Measurements from ENCODE around the gene EVC.

The EVC gene

DNA sequence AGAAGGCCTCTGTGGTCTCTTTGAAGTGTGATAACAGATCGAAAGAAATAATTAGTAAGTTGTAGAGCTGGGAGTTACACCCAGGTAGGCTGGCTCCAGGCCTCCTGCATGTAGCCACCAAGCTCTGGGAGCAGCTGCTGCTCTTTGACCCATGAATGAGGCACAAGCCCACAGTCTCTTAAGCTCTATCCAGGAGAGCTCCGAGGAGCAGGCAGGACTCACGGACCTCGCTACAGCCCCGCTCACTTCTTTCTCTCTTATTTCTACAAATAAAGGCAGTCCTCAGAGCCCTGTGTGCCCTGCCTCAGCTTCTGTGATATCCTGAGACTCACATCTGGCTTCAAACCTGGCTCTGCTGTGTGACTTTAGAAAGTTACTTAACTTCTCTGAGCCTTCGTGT is 86.9 kb downstream of the EVC start:
- Histone ChIP-seq H3K9ac (ENCODE audit: low read length) (no peak overlapping the region), H3K4me3 (ENCODE audit: low read length) (no peak overlapping the region), H3K4me1 (ENCODE audit: control insufficient read depth, low read depth, low read length) (no peaks in the 10 kb centered on the region), H3K9me3 (ENCODE audit: control insufficient read depth, low read depth, low read length) (no peaks in the 10 kb centered on the region), H3K36me3 (ENCODE audit: control insufficient read depth, low read depth, low read length) (no peaks in the 10 kb centered on the region), H3K27ac (ENCODE audit: low read length) (no peak overlapping the region), H3K27me3 (ENCODE audit: control insufficient read depth, insufficient read depth, low read length) (no peaks in the 10 kb centered on the region)

DNA sequence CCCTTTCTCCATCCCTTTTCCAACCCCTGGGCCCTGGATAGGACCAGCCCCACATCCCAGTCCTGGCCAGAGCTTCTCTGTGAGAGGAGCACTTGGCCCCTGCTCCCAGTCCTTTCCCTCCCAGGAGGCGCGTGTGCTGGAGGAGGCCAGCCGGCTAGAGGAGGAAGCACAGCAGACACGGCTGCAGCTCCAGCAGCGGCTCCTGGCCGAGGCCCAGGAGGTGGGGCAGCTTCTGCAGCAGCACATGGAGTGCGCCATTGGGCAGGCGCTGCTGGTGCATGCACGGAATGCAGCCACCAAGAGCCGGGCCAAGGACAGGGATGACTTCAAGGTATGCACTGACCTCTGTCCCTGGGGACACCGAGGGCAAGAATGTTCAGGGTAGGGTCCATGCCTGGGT is 87.5 kb downstream of the EVC start:
- Histone ChIP-seq H3K27me3 (ENCODE audit: control insufficient read depth, insufficient read depth, low read length) (no peaks in the 10 kb centered on the region), H3K4me1 (ENCODE audit: control insufficient read depth, low read depth, low read length) (no peaks in the 10 kb centered on the region), H3K36me3 (ENCODE audit: control insufficient read depth, low read depth, low read length) (no peaks in the 10 kb centered on the region), H3K9ac (ENCODE audit: low read length) (no peak overlapping the region), H3K4me3 (ENCODE audit: low read length) (no peak overlapping the region), H3K9me3 (ENCODE audit: control insufficient read depth, low read depth, low read length) (no peaks in the 10 kb centered on the region), H3K27ac (ENCODE audit: low read length) (no peak overlapping the region)

DNA sequence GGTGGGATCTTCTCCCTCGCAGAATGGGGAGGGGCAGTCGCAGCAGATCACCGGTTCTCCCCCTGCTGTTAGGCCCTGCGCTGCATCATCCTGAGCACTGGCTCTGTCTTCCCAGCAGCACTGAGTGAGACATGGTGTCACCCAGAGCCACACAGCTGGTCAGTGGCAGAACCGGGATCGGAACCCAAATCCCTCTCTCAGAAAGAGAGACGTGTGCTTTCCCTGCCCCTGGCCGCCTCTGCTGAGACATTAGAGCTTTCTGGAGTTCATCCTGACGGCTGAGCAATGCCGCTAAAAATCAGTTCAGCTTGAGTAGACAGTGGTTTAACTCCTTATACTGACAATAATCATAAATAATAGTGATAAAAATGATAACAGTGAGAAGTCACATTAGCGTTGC is 87.9 kb downstream of the EVC start:
- Histone ChIP-seq H3K27me3 (ENCODE audit: control insufficient read depth, insufficient read depth, low read length) (no peaks in the 10 kb centered on the region), H3K4me3 (ENCODE audit: low read length) (no peak overlapping the region), H3K36me3 (ENCODE audit: control insufficient read depth, low read depth, low read length) (no peaks in the 10 kb centered on the region), H3K9me3 (ENCODE audit: control insufficient read depth, low read depth, low read length) (no peaks in the 10 kb centered on the region), H3K9ac (ENCODE audit: low read length) (no peak overlapping the region), H3K4me1 (ENCODE audit: control insufficient read depth, low read depth, low read length) (no peaks in the 10 kb centered on the region), H3K27ac (ENCODE audit: low read length) (no peak overlapping the region)

DNA sequence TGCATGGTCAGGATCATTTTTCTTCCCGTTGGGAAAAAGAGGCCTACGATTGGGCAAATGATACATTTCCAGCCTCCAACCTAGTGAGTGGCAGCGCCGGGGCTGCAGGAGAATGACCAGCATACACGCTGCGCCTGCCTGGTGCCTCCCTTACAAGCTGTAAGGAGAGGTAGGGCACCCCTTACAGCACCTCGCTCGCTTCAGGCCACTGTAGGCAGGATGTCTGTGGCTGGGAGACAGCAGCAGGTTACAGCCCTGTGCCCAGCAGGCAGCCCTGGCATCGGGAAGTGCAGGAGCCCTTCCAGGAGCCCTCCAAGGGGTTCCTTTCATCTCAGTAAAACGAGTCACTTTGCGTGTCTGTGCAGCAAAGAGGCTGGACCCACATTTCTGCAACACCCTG is 88.4 kb downstream of the EVC start:
- Histone ChIP-seq H3K27me3 (ENCODE audit: control insufficient read depth, insufficient read depth, low read length) (no peaks in the 10 kb centered on the region), H3K4me3 (ENCODE audit: low read length) (no peak overlapping the region), H3K27ac (ENCODE audit: low read length) (no peak overlapping the region), H3K9ac (ENCODE audit: low read length) (no peak overlapping the region), H3K4me1 (ENCODE audit: control insufficient read depth, low read depth, low read length) (no peaks in the 10 kb centered on the region), H3K36me3 (ENCODE audit: control insufficient read depth, low read depth, low read length) (no peaks in the 10 kb centered on the region), H3K9me3 (ENCODE audit: control insufficient read depth, low read depth, low read length) (no peaks in the 10 kb centered on the region)

DNA sequence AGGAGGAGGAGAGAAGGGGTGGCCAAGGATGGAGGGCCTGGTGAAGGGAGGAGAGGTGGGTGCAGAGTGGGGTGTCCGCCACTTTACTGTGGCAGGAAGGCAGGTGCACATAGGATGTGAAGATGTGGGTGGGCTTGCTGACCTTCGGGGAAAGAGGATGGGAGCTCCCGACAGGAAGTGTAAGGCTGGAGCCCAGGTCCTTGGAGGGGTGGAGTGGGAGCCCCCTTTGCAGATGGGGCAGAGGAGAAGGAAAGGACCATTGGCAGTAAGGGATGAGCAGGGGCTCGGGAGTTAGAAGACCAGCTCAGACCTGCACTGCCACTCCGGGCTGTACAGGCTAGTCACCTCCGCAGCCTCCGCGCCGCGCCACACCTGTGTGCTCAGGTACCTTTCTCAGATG is 89.5 kb downstream of the EVC start:
- H3K27ac ChIP-seq (ENCODE audit: low read length), result no peak overlapping the region
- H3K4me1 ChIP-seq (ENCODE audit: control insufficient read depth, low read depth, low read length), result no peaks in the 10 kb centered on the region
- no peak overlapping the region for H3K9ac ChIP-seq (ENCODE audit: low read length)
- no peaks in the 10 kb centered on the region for H3K9me3 ChIP-seq (ENCODE audit: control insufficient read depth, low read depth, low read length)
- H3K27me3 ChIP-seq (ENCODE audit: control insufficient read depth, insufficient read depth, low read length), result no peaks in the 10 kb centered on the region
- no peaks in the 10 kb centered on the region for H3K36me3 ChIP-seq (ENCODE audit: control insufficient read depth, low read depth, low read length)
- H3K4me3 ChIP-seq (ENCODE audit: low read length), result no peak overlapping the region

DNA sequence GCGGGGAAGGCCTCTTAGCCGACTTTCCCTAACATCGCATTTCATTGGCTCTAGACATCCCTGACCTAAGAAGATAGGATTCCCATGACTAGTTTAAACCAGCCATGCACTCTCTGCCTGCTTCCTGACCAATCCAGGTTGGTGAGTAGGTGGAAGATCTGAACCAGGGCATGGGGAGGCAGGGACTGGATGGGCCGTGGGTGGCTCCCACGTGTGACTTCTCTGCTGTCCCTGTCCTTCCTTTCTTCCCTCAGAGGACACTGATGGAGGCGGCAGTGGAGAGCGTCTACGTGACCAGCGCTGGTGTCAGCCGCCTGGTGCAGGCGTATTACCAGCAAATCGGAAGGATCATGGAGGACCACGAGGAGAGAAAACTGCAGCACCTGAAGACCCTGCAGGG is 90.7 kb downstream of the EVC start:
- Histone ChIP-seq H3K4me3 (ENCODE audit: low read length) (no peak overlapping the region), H3K9me3 (ENCODE audit: control insufficient read depth, low read depth, low read length) (no peaks in the 10 kb centered on the region), H3K36me3 (ENCODE audit: control insufficient read depth, low read depth, low read length) (peaks cover 2% of the 10 kb centered on the region)

DNA sequence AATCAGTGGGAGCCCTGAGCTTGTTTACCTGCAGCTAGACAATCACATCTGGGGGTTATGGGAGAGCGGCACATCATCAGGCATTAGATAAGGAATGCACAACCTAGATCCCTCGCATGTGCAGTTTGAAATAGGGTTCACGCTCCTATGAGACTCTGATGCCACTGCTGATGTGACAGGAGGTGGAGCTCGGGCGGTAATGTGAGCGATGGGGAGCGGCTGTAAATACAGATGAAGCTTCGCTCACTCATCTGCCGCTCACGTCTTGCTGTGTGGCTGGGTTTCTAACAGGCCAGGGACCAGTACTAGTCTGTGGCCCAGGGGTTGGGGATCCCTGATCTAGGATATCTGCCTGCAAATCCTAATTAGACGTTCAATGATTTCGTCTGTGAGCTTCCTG is 91.6 kb downstream of the EVC start:
- H3K9me3 ChIP-seq (ENCODE audit: control insufficient read depth, low read depth, low read length), result no peaks in the 10 kb centered on the region
- H3K4me3 ChIP-seq (ENCODE audit: low read length), result no peak overlapping the region
- H3K27ac ChIP-seq (ENCODE audit: low read length), result no peak overlapping the region
- peaks cover 3% of the 10 kb centered on the region for H3K36me3 ChIP-seq (ENCODE audit: control insufficient read depth, low read depth, low read length)
- no peak overlapping the region for H3K9ac ChIP-seq (ENCODE audit: low read length)
- no peaks in the 10 kb centered on the region for H3K4me1 ChIP-seq (ENCODE audit: control insufficient read depth, low read depth, low read length)
- H3K27me3 ChIP-seq (ENCODE audit: control insufficient read depth, insufficient read depth, low read length), result no peaks in the 10 kb centered on the region

More for the DNA sequence above, 90.7 kb downstream of the EVC start:
- Histone ChIP-seq H3K27me3 (ENCODE audit: control insufficient read depth, insufficient read depth, low read length) (no peaks in the 10 kb centered on the region), H3K27ac (ENCODE audit: low read length) (no peak overlapping the region), H3K9ac (ENCODE audit: low read length) (no peak overlapping the region), H3K4me1 (ENCODE audit: control insufficient read depth, low read depth, low read length) (no peaks in the 10 kb centered on the region)

DNA sequence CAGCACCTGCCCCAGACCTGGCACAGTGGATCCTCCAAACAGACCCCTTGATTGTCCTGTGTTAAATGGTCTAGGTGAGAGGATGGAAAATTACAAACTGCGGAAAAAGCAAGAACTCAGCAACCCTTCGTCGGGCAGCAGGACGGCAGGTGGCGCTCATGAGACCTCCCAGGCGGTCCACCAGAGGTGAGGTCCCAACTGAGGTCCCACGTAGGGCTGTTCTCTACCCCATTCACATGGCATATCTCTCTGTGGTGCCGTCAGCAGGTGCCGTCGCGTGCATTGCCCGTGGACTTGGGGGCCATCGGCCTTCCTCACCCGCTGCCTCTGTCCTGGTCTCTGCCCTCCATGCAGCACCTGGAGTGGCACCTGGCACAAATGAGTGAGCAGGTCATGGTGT is 93.7 kb downstream of the EVC start:
- Histone ChIP-seq H3K36me3 (ENCODE audit: control insufficient read depth, low read depth, low read length) (peaks cover 14% of the 10 kb centered on the region), H3K27me3 (ENCODE audit: control insufficient read depth, insufficient read depth, low read length) (no peaks in the 10 kb centered on the region), H3K9me3 (ENCODE audit: control insufficient read depth, low read depth, low read length) (no peaks in the 10 kb centered on the region), H3K27ac (ENCODE audit: low read length) (no peak overlapping the region), H3K4me1 (ENCODE audit: control insufficient read depth, low read depth, low read length) (no peaks in the 10 kb centered on the region), H3K4me3 (ENCODE audit: low read length) (no peak overlapping the region), H3K9ac (ENCODE audit: low read length) (no peak overlapping the region)

DNA sequence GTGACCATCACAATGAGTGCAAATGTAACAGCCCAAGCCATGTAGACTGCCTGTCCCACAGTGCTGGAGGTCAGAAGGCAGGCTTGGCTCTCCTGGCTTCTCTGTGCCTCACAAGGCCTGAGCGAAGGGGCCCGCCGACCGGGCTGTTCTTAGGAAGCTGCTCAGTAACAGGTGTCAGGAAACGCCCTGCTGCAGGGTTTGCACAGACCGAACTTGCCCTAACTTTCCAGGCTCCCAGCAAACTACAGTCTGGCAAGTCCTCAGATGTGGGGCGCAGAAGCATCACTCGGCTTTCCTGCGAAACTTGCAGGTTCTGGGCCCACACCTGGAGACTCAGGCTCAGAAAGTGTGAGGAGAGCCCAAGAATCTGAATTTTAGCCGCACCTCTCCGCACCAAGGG is 94.3 kb downstream of the EVC start:
- H3K9ac ChIP-seq (ENCODE audit: low read length), result no peak overlapping the region
- H3K27ac ChIP-seq (ENCODE audit: low read length), result no peak overlapping the region
- H3K4me1 ChIP-seq (ENCODE audit: control insufficient read depth, low read depth, low read length), result no peaks in the 10 kb centered on the region
- H3K27me3 ChIP-seq (ENCODE audit: control insufficient read depth, insufficient read depth, low read length), result no peaks in the 10 kb centered on the region
- H3K9me3 ChIP-seq (ENCODE audit: control insufficient read depth, low read depth, low read length), result no peaks in the 10 kb centered on the region
- H3K36me3 ChIP-seq (ENCODE audit: control insufficient read depth, low read depth, low read length), result peaks cover 16% of the 10 kb centered on the region
- no peak overlapping the region for H3K4me3 ChIP-seq (ENCODE audit: low read length)

DNA sequence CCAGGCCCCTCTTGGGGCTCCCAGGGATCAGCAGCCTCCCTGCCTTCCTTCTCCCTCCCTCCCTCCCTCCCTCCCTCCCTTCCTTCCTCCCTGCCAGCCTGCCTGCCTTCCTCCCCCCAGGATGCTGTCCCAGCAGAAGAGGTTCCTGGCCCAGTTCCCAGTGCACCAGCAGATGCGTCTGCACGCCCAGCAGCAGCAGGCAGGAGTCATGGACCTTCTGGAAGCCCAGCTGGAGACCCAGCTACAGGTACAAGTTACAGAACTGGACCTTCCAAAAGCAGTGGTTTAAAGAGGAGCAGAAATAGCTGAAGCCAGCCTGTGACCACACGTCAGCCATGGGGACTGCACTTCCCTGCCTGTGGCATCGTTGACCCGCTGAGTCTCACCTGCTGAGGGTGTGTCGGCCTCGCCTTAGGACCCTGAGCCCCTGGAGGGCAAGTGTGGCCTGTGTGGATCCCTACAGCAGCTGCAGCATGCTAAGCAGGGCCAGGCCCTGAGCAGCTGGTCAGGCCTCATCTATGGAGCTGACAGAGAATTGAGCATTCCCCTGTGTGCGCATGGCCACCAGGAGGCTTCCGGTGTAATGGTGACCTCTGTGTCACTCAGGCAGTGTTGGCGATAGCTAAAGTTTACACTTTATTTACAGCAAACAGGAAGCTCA is 97.2 kb downstream of the EVC start:
- Histone ChIP-seq H3K27me3 (ENCODE audit: control insufficient read depth, insufficient read depth, low read length) (no peaks in the 10 kb centered on the region), H3K4me3 (ENCODE audit: low read length) (no peak overlapping the region), H3K4me1 (ENCODE audit: control insufficient read depth, low read depth, low read length) (no peaks in the 10 kb centered on the region), H3K36me3 (ENCODE audit: control insufficient read depth, low read depth, low read length) (peaks cover 26% of the 10 kb centered on the region), H3K27ac (ENCODE audit: low read length) (no peak overlapping the region), H3K9ac (ENCODE audit: low read length) (no peak overlapping the region), H3K9me3 (ENCODE audit: control insufficient read depth, low read depth, low read length) (no peaks in the 10 kb centered on the region)

DNA sequence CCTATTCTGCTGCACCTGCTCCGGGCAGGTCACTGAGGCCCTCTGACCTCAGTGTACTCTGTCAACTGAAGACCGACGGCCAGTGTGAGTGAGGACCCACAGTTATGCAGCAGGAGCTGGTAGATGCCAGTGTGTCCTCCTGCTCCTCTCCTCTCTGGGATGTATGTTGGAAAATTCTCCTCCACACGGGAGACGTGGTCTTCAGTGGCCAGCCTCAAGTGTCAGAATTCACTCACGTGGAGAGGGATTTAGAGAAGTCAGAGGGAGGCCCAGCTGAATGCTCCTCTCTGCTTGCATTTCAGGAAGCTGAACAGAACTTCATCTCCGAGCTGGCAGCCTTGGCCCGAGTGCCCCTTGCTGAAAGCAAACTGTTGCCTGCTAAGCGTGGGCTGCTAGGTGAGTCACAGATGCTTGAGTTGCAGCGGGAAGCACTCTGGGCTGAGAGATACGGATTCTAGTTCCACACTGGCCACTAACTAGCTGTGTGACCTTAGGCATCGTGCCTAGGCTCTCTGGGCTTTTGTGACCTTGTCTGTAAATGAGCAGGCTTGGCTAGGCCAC is 98.3 kb downstream of the EVC start:
- no peaks in the 10 kb centered on the region for H3K27me3 ChIP-seq (ENCODE audit: control insufficient read depth, insufficient read depth, low read length)

DNA sequence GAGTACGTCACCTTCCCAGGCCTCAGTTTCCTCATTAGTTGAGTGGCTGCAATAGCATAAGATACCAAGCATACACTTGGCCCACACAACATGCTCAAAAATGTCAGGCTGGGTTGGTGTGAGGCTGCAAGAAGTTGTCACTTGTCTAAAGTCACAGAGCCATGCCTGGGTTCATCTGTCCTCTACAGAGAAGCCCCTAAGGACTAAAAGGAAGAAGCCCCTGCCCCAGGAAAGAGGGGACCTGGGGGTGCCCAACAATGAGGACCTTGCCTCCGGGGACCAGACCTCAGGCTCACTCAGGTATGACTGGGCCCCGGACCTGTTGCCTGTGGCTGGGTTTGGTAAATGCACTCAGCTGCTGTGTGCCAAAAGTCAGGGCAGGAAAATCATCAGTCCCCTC is 99.2 kb downstream of the EVC start:
- H3K27me3 ChIP-seq (ENCODE audit: control insufficient read depth, insufficient read depth, low read length), result no peaks in the 10 kb centered on the region
- no peak overlapping the region for H3K9ac ChIP-seq (ENCODE audit: low read length)
- no peaks in the 10 kb centered on the region for H3K4me1 ChIP-seq (ENCODE audit: control insufficient read depth, low read depth, low read length)
- H3K9me3 ChIP-seq (ENCODE audit: control insufficient read depth, low read depth, low read length), result no peaks in the 10 kb centered on the region
- no peak overlapping the region for H3K4me3 ChIP-seq (ENCODE audit: low read length)
- peaks cover 30% of the 10 kb centered on the region for H3K36me3 ChIP-seq (ENCODE audit: control insufficient read depth, low read depth, low read length)
- H3K27ac ChIP-seq (ENCODE audit: low read length), result no peak overlapping the region

More for the DNA sequence above, 98.3 kb downstream of the EVC start:
- H3K36me3 ChIP-seq (ENCODE audit: control insufficient read depth, low read depth, low read length), result peaks cover 26% of the 10 kb centered on the region
- H3K9ac ChIP-seq (ENCODE audit: low read length), result no peak overlapping the region
- H3K4me1 ChIP-seq (ENCODE audit: control insufficient read depth, low read depth, low read length), result no peaks in the 10 kb centered on the region
- no peak overlapping the region for H3K4me3 ChIP-seq (ENCODE audit: low read length)
- H3K27ac ChIP-seq (ENCODE audit: low read length), result no peak overlapping the region
- no peaks in the 10 kb centered on the region for H3K9me3 ChIP-seq (ENCODE audit: control insufficient read depth, low read depth, low read length)

All from iPS-18a (cell line).